HG02852 (cell line): ENCODE measurements around the gene NPHP4.
"Not testable (repeated sequence)": the region's sequence is repeated elsewhere in the genome, so short reads cannot be mapped to it uniquely, and the experiment has no call there.

Source experiments
- ATAC-seq: cut with Tn5 transposase; IDR thresholded peaks from one replicate; pipeline ENCODE4 v1.9.1; 2021; ENCODE audit warnings: mild to moderate bottlenecking, moderate library complexity; ENCODE audit not compliant: unreplicated experiment

NPHP4 gene

DNA sequence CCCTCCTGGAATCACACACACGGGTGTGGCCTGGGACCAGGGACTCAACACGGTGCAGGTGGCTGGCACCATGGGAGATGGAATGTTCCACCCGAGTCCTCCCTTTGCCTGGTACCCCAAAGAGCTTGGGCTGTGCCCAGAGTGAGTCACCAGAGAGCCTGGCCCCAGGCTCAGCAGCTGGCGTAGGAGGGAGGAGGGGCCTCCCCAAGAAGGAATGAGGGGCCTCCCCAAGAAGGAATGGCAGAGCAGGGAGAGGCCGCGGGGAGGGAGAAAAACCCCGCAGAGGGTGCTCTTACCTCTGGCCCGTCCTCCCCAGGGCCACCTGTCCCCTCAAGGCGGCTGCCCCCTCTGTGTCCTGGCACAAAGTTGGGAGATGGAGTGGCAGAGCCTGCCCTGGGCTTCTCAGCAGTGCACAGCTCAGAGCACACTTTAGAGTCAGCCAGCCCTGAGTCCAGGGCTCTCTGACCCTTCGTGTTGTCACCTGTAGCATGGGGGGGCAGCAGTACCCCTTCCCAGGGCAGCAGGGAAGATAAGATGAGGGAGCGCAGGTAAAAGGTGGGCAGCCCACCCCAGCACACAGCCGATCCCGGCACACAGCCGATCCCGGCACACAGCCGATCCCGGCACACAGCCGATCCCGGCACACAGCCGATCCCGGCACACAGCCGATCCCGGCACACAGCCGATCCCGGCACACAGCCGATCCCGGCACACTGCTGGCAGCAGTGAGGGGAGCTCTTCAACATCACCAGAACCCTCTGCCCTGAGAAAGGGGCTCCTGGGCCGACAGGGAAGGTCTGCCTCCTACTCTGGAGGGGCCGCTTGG, 33.3 kb upstream of the NPHP4 start:
- ATAC-seq = no peak

DNA sequence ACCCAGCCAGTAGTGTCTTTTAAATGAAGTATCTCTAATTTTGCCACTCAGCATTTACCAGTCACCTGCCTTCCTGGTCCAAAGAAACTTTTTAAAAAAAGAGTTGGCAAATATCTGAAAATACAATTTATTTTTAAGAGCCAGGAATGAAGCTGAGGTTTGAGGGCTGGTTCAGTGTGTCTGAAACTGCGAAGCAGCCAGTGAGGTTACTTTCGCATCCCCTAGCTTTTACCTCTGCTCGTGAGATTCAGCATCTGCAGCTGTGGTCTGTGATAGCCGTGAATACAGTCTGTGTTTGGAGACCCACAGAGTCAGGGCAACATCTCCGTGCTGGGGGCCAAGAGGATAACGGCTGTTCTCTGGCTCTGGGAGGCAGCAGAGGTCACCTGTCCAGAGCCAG, 32.2 kb upstream of the NPHP4 start:
- no peak for ATAC-seq

DNA sequence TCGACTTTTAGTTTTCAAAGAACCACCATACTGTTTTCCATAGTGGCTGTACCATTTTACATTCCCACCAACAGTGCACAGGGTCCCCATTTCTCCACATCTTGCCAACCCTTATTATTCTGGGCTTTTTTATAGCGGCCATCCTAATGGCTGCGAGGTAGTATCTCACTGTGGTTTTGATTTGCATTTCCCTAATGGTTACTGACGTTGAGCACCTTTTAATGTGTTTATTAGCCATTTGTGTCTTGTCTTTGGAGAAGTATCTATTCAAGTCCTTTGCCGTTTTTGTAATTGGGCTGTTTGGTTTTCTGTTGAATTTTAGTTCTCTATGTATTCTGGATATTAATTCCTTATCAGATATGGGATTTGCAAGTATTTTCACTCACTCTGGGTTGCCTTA, 31.1 kb upstream of the NPHP4 start:
- no peak for ATAC-seq

DNA sequence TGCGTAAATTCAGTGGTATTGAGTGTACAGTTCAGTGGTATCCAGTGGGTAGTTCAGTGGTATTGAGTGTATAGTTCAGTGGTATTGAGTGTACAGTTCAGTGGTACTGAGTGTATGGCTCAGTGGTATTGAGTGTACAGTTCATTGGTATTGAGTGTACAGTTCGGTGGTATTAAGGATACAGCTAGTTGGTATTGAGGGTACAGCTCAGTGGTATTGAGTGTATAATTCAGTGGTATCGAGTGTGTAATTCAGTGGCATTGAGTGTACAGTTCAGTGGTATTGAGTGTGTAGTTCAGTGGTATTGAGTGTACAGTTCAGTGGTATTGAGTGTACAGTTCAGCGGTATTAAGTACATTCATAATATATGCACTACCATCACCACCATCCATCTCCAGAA, 30.0 kb upstream of the NPHP4 start:
- no peak for ATAC-seq

DNA sequence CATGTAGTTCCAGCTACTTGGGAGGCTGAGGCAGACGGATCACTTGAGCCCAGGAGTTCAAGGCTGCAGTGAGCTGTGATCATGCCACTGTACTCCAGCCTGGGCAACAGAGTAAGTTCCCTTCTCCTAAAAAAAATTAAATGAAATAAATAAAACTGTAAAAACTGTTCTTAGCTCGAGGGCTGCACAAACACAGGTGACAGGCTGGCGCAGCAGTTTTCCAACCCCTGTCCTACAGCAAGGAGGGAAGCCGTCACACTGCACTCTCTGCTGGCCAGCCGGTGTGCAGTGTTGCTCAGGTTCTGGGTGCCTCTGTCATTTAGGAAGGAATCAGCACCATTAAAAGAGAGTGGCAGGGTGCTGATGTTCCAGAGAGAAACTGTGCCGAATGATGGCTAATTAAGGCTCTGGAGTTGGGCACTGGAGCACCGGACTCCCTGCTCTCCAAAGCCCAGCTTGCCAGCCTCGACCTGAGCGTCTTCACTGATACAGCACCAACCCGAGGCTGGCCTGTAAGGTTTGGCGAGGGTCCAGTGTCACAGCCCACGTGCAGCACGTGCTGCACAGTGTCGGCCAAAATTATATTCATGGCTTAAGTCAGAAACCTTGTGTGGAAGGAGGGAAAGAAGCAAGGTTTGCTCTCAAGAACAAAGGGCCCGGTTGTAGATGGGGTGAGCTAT, 27.1 kb upstream of the NPHP4 start:
- ATAC-seq = no peak

DNA sequence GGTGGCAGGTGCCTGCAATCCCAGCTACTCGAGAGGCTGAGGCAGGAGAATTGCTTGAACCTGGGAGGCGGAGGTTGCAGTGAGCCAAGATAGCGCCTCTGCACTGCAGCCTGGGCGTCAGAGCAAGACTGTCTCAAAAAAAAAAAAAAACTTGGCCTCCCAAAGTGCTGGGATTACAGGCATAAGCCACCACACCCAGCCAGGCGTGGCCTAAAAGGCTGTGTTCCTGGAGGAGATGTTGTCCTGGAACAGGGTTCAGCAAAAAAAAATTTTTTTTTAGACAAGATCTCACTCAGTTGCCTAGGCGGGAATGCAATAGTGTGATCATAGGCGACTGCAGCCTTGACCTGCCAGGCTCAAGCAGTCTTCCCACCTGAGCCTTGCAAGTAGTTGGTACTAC, 25.4 kb upstream of the NPHP4 start:
- not testable (repeated sequence) for ATAC-seq

DNA sequence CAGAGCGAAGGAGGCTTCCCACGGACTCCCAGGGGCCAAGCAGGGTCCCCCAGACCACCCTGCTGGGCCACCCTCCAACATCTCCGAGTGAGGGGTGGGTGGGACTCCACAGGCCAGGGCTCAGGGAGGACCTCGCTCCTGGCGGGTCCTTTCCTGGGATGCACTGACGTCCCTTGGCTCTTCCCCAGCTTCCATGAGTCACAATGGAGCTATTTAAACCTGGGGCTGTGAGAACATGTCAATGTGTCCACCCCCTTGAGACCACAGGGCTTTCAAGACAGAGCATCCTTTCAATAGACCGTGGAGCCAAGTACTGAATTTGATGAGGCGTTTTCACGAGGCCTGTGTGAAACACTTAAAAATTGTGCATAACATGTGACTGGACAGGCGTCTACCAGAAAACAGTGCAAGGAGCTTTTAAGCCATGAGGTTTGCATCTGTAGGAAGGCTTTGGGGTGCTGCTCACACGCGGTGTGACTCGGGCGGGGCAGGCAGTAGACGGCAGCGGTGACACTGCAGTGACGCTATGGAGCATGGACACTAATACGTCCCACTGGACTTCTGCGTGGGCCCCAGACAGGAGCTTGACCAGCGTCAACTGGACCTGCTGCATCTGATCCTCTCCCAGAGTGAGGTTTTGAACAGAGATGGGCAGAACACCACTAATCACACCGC, 24.1 kb upstream of the NPHP4 start:
- ATAC-seq = no peak

DNA sequence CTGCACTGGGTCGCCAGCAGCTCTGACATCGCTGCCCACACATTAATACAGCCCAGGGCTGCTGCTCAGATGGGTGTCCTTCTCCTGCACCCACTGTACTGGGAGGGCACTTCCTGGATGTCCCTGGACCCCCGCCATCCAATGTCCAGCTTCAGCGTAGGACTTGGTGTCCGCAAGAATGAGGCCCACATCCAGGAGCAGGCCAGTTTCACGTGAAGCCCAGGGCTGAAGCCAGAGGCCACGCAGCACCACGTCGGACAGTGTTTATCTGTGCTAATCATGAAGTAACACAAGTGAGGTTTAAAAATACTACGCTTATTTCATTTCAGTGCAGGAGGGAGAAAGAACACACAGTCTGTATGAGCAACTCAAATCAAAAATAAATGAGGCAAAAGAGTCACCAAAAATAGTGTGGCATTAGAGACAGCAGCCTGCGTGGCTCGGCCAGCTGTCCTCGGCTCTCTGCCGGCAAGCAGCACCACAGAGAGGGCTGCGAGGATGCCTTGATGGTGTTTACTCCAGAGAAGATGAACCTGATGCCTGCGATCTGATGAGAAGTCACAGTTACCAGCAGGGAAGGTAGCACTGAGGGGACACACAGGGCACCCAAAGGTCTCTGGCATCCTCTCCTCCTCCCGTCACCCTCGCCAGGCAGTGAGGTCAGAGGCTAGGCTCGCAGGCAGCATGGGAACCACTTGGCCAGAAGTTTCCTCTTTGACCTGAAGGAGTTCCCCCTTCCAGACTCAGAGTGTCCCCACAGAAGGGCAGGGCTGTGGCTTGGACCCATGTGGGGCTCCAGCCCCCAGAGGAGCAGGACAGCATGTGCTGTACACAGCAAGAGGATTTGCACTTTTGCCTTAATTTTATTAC, 22.1 kb upstream of the NPHP4 start:
- no peak for ATAC-seq

DNA sequence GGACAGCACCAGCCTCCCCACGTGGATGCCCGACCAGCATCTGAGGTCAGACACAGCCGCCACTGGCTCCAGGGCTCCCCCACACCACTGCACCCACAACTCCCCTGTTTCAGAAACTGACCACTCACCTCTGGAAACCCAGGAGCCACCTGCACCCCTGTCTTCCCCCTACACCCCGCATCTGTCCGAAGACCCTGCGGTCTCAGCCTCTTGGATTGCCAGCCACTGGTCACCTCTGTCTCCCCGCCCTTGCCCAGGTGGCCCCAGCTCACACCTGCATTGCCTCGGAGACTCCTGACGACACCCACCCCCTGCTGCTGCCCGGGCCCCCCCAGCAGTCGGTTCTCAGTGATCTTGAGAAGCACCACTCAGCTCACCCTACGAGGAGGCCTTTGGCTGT, 21.3 kb upstream of the NPHP4 start:
- ATAC-seq = no peak

DNA sequence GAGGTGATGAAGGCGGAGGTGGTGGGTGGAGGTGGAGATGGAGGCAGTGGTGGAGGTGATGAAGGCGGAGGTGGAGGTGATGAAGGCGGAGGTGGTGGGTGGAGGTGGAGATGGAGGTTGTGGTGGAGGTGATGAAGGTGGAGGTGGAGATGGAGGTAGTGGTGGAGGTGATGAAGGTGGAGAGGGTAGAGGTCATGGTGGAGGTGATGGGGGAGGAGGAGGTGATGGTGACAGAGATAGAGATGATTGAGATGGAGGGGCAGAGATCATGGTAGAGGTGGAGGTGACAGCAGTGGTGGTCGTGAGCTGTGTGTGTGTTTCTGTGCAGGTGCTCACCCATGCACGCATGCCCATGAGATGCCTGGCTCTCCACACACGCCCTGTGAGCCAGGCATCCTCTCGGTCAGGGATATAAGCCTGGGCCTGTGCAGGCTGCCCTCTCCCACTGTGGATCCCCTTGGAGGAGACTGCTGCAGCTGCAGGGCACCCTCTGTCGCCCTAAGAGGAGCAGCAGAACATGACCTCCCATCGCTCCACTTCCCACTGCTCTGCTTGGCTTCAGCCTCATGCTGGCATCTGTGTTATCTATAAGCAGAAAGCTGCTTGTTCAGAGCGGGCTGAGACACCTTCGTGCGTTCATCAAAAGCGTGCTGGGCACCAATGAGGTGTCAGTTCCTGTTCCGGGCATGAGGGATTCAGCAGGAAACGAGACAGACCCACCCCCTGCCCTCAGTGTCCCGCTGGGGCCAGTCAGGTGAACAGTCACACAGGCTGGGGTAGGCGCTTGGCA, 20.5 kb upstream of the NPHP4 start:
- no peak for ATAC-seq

DNA sequence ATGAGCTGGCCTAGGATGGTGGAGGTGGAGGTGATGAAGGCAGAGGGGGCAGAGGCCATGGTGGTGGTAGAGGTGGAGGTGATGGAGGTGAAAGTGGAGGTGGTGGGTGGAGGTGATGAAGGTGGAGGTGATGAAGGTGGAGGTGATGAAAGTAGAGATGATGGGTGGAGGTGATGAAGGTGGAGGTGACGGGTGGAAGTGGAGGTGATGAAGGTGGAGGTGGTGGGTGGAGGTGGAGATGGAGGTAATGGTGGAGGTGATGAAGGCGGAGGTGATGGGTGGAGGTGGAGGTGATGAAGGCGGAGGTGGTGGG, 19.7 kb upstream of the NPHP4 start:
- no peak for ATAC-seq

DNA sequence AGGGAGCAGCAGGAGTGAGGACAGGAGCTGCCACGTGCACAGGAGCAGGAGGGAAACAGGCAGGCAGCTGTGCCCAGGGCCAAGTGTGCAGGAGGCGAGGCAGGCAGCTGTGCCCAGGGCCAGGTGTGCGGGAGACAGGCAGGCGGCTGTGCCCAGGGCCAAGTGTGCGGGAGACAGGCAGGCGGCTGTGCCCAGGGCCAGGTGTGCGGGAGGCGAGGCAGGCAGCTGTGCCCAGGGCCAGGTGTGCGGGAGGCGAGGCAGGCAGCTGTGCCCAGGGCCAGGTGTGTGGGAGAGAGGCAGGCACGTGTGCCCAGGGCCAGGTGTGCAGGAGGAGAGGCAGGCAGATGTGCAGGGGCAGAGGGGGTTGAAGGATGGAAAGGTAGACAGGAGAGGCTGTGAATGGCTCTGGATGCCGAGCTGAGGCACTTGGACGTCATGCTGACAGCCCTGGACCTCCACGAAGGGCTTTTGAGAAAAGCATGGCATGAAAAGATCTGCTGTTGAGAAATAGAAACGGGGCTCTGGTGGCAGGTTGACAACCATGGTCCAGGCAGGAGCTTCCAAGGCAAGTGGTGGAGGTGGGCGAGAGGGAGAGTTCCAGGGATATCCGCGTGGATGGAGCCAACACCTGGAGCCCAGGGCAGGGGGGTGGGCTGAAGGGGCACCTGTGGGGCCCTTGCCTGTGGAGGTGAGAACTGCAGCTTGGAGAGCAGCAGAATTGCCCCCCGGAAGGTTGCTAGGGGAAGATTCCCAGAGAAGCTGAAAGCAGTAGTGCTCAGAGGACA, 19.1 kb upstream of the NPHP4 start:
- ATAC-seq = no peak

DNA sequence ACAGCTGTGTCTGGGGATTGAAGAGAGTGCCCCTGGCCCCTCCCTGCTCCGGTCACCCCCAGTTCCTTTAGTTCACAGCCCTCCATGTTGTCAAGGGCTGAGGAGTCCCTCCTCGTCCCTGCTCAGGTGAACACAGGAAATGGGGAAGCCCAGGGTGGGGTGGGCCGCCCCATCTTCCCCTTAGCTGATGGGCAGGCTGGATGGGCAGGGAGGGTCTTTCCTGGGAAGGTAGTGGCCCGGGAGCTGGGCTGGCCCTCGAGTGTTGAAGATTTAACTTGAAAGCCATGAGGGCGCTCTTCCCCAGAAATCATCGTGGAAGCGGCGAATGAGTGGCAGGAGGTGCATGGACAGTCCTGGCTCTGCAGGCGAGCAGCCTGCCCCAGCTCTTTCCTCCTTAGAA, 18.3 kb upstream of the NPHP4 start:
- ATAC-seq = no peak

DNA sequence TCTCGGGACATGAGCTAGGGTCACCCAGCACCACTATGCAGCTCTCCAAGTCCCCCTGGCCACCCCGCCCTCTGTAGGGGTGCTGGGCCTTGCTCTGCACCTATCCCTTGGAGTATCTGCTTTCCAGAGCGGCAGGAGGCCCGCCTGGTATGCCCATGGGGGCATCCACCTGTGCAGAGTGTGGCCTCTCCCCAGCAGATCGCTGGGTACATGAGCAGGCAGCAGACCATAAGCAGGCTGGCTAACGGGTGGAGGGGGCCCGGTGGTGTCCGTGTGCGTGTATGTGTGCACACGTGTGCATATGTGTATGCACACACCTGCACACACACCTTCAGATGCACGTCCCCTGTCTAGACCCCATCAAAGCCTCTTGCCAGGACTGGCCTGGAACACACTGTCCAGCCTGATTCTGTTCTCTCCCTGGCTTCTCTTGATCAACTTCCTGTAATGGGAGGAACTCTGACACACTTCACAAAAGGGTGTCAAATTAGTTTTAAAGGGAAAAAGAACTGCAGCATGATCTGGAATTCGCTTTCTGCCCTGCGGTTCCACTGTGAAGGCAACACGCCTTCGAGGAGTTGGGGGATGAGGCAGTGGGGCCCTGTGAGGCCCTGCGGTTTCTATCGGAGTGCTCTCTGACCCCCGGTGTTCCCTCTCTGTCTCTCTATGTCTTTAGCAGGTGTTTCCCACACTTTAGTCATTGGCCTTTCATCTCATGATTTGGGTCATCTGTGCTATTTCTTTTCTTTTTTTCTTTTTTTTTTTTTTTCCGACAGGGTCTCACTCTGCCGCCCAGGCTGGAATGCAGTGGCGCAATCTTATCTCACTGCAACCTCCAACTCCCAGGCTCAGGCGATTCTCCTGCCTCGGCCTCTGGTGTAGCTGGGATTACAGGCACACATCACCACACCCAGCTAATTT, 17.2 kb upstream of the NPHP4 start:
- ATAC-seq = no peak

DNA sequence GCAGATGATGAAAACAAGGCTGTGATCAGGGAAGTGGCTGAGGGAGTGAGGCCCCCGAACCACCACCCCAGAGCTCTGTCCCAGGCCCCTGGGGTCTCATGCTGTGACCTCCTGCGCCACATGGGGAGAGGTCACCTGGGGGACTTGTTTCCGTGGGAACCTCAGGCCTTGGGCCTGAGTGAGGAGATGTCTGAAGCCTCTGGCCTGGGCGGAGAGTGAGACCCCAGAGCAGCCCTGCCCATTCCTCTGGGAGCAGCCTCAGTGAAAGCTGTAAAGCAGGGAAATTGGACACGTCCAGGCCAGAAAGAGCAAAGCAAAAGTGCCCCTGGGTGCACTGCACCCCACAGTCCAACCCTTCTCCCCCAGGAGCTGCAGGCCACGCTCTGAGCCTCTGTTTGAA, 16.5 kb upstream of the NPHP4 start:
- ATAC-seq = no peak

DNA sequence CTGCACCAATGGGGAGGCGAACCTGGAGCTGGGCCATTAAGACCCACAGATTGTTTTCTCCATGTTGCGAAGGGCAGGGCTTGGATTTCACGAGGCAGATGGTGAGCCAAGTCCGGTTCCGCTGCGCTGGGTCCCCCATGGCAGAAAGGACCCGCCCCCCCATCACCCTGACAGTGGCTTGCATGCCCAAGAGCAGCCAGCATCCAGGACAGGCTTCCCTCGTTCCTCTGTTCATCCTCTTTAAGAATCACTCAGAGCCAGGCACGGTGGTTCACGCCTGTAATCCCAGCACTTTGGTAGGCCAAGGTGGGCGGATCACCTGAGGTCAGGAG, 15.8 kb upstream of the NPHP4 start:
- ATAC-seq = no peak

DNA sequence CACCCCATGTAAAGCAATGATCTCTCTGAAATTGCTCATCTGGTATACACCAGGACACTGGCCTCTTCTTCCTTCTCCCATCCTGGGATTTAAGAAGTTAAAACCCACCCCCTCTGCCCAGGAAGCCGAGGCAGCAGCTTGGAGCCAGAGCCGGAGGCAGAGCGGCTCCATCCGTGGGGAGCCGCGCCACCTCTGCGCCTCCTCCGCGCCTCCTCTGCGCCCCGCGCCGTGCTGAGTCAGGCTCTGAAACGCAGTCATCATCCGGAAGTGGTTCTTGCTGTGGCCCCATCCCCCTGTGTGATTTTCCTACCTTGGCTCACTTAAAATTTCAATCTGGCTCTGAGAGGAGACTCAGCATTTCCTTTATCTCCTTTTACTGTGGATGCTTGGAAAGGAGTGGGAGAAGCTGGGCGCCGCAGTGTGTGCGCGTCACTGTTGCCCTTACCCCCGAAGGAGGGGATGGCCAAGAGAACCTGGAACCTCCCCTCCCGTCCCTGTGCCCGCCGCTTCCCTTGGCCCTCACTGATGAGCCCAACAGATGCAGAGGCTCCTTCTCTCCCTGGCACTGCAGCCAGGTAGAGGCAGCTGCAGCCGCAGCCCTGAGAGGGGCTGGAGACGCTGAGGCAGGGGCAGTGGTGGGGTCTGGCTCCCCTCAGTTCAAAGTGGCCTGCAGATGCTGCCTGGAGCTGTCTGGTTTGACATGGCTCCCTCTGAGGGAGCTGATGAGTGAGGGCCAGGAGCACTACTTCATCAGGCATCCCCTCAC, 15.3 kb upstream of the NPHP4 start:
- ATAC-seq = no peak

DNA sequence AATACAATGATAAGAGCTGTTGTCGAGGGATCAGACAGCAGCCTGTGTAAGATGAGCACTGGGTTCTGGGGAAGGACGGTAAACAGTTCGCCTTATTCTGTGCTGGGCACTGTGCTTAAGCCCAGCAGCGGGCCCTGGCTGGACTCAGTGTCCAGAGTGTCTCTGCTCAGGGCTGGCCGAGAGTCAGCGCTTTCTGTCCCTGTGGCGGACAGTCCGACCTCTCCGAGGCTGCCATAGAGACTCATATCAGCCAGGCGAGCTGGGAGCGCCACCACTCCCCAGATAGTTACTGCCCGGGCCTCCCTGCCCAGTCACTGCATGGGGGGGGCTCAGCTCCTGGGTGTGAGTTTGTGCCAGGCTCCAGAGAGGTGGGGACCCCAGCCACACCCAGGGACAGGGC, 14.7 kb upstream of the NPHP4 start:
- ATAC-seq = no peak
